Neural cell (in vitro differentiated cells): Measurements from ENCODE around the gene ENOX1. TPM values are rescaled to one million over a fixed set of nuclear protein-coding genes. Genes with fewer than 3 reads are reported as not detected.

Experiments
- H2AFZ ChIP-seq: fragments of 200-600, 300-800 bp; sonication (generic), shearing (Covaris generic); 2 replicates; pipeline ENCODE4 v1.6.0; 2014; ENCODE audit warnings: low read depth, mild to moderate bottlenecking, antibody characterized with exemption, low read length, moderate library complexity
- H3F3A ChIP-seq: fragments of 200-600 bp; shearing (Covaris generic); 2 replicates; pipeline ENCODE4 v1.6.1; 2016; ENCODE audit warnings: mild to moderate bottlenecking, moderate library complexity, mixed read lengths, antibody characterized with exemption, low read length; ENCODE audit not compliant: insufficient read depth, poor library complexity, severe bottlenecking
- H3K27ac ChIP-seq: fragments of 200-600, 300-800 bp; sonication (generic), shearing (Covaris generic); 2 replicates; pipeline ENCODE4 v1.5.1; 2014; ENCODE audit warnings: mild to moderate bottlenecking, low read length, moderate library complexity
- H3K27me3 ChIP-seq: fragments of 300-800, 200-600 bp; sonication (generic), shearing (Covaris generic); 2 replicates; pipeline ENCODE4 v1.6.0; 2014; ENCODE audit warnings: mild to moderate bottlenecking, low read depth, low read length, moderate library complexity; ENCODE audit not compliant: insufficient read depth
- H3K36me3 ChIP-seq: fragments of 300-800, 200-600 bp; sonication (generic), shearing (Covaris generic); 2 replicates; pipeline ENCODE4 v1.5.1; 2014; ENCODE audit warnings: mild to moderate bottlenecking, antibody characterized with exemption, low read length, moderate library complexity; ENCODE audit not compliant: insufficient read depth
- H3K4me2 ChIP-seq: fragments of 300-800, 200-600 bp; sonication (generic), shearing (Covaris generic); 2 replicates; pipeline ENCODE4 v1.6.0; 2014; ENCODE audit warnings: mild to moderate bottlenecking, low read length
- H3K4me3 ChIP-seq: fragments of 300-800, 200-600 bp; sonication (generic), shearing (Covaris generic); 2 replicates; pipeline ENCODE4 v1.5.1; 2014; ENCODE audit warnings: mild to moderate bottlenecking, low read length, moderate library complexity
- H3K79me2 ChIP-seq: fragments of 200-600 bp; shearing (Covaris generic); replicated peaks from 2 replicates; pipeline ENCODE4 v1.6.0; 2014; ENCODE audit warnings: mild to moderate bottlenecking, low read length, moderate library complexity; ENCODE audit not compliant: insufficient read depth
- H3K9ac ChIP-seq: fragments of 300-800, 200-600 bp; sonication (generic), shearing (Covaris generic); 2 replicates; pipeline ENCODE4 v1.6.1; 2016; ENCODE audit warnings: mild to moderate bottlenecking, low read length, mixed read lengths
- H3K9me2 ChIP-seq: fragments of 200-600 bp; shearing (Covaris generic); 2 replicates; pipeline ENCODE4 v1.6.1; 2016; ENCODE audit warnings: mild to moderate bottlenecking, low read length, mixed read lengths; ENCODE audit not compliant: insufficient read depth
- H3K9me3 ChIP-seq: fragments of 200-600, 300-800 bp; sonication (generic), shearing (Covaris generic); 2 replicates; pipeline ENCODE4 v1.6.1; 2016; ENCODE audit warnings: mild to moderate bottlenecking, mixed run types, low read length, moderate library complexity, mixed read lengths
- H4K20me1 ChIP-seq: fragments of 200-600 bp; shearing (Covaris generic); 2 replicates; pipeline ENCODE4 v1.6.1; 2016; ENCODE audit warnings: mild to moderate bottlenecking, mixed run types; ENCODE audit not compliant: insufficient read depth
- CTCF ChIP-seq: fragments of 450-650 bp; IDR thresholded peaks from 2 replicates; pipeline ENCODE4 v1.5.1; 2014; ENCODE audit warnings: antibody characterized with exemption, mild to moderate bottlenecking, moderate library complexity; ENCODE audit not compliant: poor library complexity, severe bottlenecking
- EP300 ChIP-seq: fragments of 450-650 bp; conservative IDR thresholded peaks from 2 replicates; pipeline ENCODE4 v1.6.1; 2014; ENCODE audit warnings: antibody characterized with exemption, mild to moderate bottlenecking, moderate library complexity; ENCODE audit not compliant: poor library complexity, severe bottlenecking
- EZH2 ChIP-seq: fragments of 200-600, 300-800 bp; shearing (Covaris generic), sonication (generic); IDR thresholded peaks from 2 replicates; pipeline ENCODE4 v1.6.1; 2014; ENCODE audit warnings: antibody characterized with exemption, low read length, borderline replicate concordance, mild to moderate bottlenecking; ENCODE audit not compliant: insufficient read depth, poor library complexity, severe bottlenecking
- MXI1 ChIP-seq: fragments of 450-650 bp; conservative IDR thresholded peaks from 2 replicates; pipeline ENCODE4 v1.6.1; 2014; ENCODE audit warnings: antibody characterized with exemption, mild to moderate bottlenecking; ENCODE audit not compliant: poor library complexity, severe bottlenecking
- POLR2AphosphoS5 ChIP-seq: IDR thresholded peaks from 2 replicates; pipeline ENCODE4 v1.6.1; 2012
- RAD21 ChIP-seq: fragments of 450-650 bp; conservative IDR thresholded peaks from 2 replicates; pipeline ENCODE4 v1.6.1; 2014; ENCODE audit warnings: antibody characterized with exemption, mild to moderate bottlenecking, moderate library complexity
- REST ChIP-seq: IDR thresholded peaks from 2 replicates; pipeline ENCODE4 v1.6.1; 2012; ENCODE audit warnings: borderline replicate concordance
- SMC3 ChIP-seq: fragments of 450-650 bp; conservative IDR thresholded peaks from 2 replicates; pipeline ENCODE4 v1.6.1; 2014; ENCODE audit warnings: antibody characterized with exemption, mild to moderate bottlenecking, moderate library complexity; ENCODE audit not compliant: poor library complexity
- TAF1 ChIP-seq: IDR thresholded peaks from 2 replicates; pipeline ENCODE4 v1.6.1; 2012; ENCODE audit warnings: low read depth
- polyA plus RNA-seq: library from polyadenylated mRNA; depleted of rRNA; stranded (reverse); fragments of >200 nt; gene quantifications from 2 replicates; pipeline ENCODE4 v1.2.3, GENCODE V29; 2014

Gene ENOX1
- polyA plus RNA-seq, 1 donor from 2014 or later: 42.6 TPM

GRCh38 chr13:43493496-43494000 lies 293.2 kb downstream of the ENOX1 start:
- Histone ChIP-seq H3K9me3 (no peaks in the 10 kb centered on the region), H3K9me2 (no peaks in the 10 kb centered on the region), H3K27me3 (no peaks in the 10 kb centered on the region), H3K4me3 (no peak overlapping the region), H2AFZ (no peak overlapping the region), H4K20me1 (no peaks in the 10 kb centered on the region), H3F3A (no peaks in the 10 kb centered on the region), H3K9ac (no peak overlapping the region), H3K4me2 (no peak overlapping the region), H3K27ac (no peak overlapping the region), H3K79me2 (no peaks in the 10 kb centered on the region), H3K36me3 (no peaks in the 10 kb centered on the region)
- TF ChIP-seq EP300 (no peak), SMC3 (no peak), EZH2 (no peak), TAF1 (no peak), POLR2AphosphoS5 (no peak), REST (no peak), RAD21 (no peak), MXI1 (no peak), CTCF (no peak)

- Histone ChIP-seq H3K9me2 (no peaks in the 10 kb centered on the region), H2AFZ (no peak overlapping the region), H3K9ac (no peak overlapping the region), H3K79me2 (no peaks in the 10 kb centered on the region), H3K36me3 (no peaks in the 10 kb centered on the region), H3K27me3 (no peaks in the 10 kb centered on the region), H3F3A (no peaks in the 10 kb centered on the region), H3K27ac (no peak overlapping the region), H3K4me3 (no peak overlapping the region), H3K4me2 (no peak overlapping the region), H4K20me1 (no peaks in the 10 kb centered on the region), H3K9me3 (no peaks in the 10 kb centered on the region)
- TF ChIP-seq POLR2AphosphoS5 (no peak), EP300 (no peak), RAD21 (no peak), TAF1 (no peak), REST (no peak), SMC3 (no peak), CTCF (no peak), MXI1 (no peak), EZH2 (no peak)
Observed at GRCh38 chr13:43492745-43493144, 294.0 kb downstream of the ENOX1 start.
